Activated CD8-positive, alpha-beta memory T cell treated with anti-CD3 and anti-CD28 coated beads, Interleukin-2, amount 50 U/mL, for 1 hour (primary cell): Measurements from ENCODE around the gene GGACT.
"Not testable (repeated sequence)": the region's sequence is repeated elsewhere in the genome, so short reads cannot be mapped to it uniquely, and the experiment has no call there.

Experiments used
- DNase-seq: peaks from one replicate; pipeline ENCODE4 v3.0.0-alpha.2; 2020; ENCODE audit errors: extremely low read depth

The GGACT gene

GRCh38 chr13:100600915-100601314 is 12.3 kb upstream of the GGACT start:
- no peak for DNase-seq

DNA sequence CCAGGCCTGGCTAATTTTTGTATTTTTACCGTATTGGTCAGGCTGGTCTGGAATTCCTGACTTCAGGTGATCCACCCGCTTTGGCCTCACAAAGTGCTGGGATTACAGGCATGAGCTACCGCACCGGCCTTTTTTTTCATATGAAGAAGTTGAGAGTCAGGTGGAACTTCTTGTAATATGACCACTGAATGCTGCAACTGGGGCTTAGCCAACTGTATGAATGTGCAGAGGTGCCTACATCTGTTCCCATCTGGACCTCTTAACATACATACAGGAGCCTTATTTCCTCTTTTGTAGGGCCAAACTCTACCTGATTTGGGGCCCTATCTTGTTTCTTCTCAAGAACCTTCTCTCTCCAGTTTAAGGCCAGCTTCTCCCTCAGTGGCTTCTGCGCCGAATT is 11.9 kb upstream of the GGACT start:
- DNase-seq: no peak

- no peak for DNase-seq
Observed at GRCh38 chr13:100597253-100597652, 8.7 kb upstream of the GGACT start.

- no peak for DNase-seq
Observed at GRCh38 chr13:100596516-100596915, 7.9 kb upstream of the GGACT start.

- no peak for DNase-seq
Observed at GRCh38 chr13:100594731-100595130, 6.1 kb upstream of the GGACT start.

- DNase-seq: no peak
Observed at GRCh38 chr13:100594255-100594654, 5.7 kb upstream of the GGACT start.

GRCh38 chr13:100589178-100589725 is 663 bp upstream of the GGACT start:
- DNase-seq: no peak

GRCh38 chr13:100584896-100585295 is 3.7 kb downstream of the GGACT start:
- no peak for DNase-seq

GRCh38 chr13:100581504-100581903 is 7.1 kb downstream of the GGACT start:
- DNase-seq: no peak

- no peak for DNase-seq
Observed at GRCh38 chr13:100581030-100581429, 7.6 kb downstream of the GGACT start.

- DNase-seq: no peak
Observed at GRCh38 chr13:100580045-100580444, 8.5 kb downstream of the GGACT start.

DNA sequence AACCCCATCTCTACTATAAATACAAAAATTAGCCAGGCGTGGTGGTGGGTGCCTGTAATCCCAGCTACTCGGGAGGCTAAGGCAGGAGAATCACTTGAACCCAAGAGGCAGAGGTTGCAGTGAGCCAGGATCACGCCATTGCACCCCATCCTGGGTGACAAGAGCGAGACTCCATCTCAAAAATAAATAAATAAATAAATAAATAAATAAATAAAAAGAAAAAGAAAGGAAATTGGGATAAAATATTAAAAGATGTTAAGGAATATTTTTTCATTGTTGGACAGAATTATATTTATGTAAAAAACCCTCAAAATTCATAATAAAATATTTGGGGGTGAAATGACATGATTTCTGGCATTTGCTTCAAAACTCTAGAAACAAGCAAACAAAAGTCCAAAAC is 11.3 kb downstream of the GGACT start:
- not testable (repeated sequence) for DNase-seq

DNA sequence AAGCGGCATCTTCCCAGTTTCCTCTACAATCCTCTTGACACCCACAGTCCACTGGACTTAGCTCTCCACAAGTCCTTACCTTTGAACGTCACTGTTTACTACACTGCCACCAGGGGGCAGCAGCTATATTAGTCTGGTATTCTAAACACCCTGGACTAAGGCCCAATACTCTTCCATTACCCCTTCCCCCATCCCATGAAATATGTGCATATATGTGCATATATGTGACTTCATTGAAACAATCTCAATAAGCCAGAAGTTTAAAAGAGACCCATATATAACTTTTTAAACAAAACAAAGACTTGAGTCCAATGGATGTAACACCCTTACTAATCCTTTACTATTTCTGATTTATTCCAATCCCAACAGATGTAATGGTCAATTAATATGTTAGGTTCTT is 15.5 kb downstream of the GGACT start:
- DNase-seq: peak; percentile 40

GRCh38 chr13:100566543-100566942 is 22.0 kb downstream of the GGACT start:
- DNase-seq: no peak

DNA sequence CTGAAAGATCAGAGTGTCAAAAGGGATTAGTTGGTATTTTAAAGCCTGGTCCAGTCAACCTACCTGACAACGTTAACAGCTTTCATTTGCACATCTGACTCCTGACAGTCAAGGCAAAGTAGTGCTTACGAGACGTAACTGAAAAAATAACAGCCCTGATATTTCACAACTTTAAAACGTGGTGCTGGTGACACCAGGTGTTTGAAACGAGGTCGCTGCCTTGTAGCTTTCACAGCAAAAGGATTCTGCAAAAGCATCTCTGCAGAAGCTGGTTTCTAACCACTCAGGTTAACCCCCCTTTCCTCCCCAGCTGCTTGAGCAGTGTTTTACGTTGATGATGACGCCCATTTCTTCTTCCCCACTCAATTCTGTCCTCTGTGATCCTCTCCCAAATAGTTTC is 23.3 kb downstream of the GGACT start:
- no peak for DNase-seq

DNA sequence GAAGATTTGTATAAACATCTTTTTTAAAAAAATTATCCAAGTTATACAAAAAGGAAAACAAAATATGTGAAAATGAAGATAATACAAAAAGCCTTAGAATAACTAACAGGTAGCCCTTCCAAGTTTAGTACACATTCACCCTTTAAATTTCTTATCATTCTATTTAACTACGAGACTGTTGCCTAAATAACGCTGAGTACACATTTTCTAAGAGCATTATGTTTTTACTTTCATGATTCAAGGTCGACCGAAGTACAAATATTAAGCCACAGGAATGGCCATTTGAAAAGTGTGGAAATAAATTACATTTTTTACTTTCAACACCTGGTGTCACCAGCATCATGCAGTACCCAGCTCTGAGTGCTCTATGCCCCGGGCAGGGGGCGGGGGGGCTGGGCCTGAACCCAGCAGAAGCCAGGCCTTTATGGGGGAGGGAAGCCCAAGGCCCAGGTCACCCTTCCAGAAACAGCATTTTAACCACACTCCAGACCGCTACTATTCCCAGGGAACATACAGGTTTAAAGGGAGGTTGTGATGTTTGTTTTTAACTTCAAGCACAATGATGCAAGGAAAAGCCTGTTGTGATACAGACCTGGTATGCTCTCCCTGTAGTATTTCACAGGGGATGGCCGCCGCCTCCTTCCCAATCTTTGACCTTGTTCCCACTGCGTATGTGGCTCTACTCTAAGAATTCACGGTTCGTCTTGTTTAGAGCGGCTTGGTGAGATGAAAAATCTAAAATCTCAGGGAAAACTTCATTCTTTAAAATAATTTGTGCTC is 24.0 kb downstream of the GGACT start:
- no peak for DNase-seq

GRCh38 chr13:100563779-100564178 is 24.8 kb downstream of the GGACT start:
- DNase-seq: no peak

DNA sequence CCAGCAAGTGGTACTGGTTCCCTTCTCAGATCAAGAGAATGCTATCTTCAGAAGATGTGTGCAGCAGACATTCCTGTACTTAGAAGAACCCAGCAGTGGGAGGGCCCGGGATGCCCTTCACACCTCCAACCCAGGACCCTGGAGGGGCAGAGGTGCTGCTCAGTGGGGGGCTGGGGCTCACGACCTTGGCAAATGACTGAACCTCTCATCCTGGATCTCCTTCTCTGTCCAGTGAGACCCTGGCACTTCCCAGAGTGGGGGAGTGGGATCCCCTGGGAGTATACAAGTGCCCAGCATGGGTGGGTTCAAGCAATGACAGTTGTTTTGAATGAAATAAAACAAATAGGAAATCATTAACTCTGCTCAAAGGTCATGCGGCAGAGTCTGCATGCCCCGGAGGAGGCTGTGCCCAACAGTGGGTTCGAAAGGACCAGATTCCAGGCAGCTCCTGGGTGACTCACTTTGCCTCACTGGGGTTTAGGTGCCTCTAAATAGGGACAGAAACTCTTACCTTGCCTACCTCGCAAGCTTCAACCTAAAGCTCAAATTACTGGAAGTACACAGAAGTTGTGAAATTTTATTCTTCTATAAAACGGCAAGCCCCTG is 26.9 kb downstream of the GGACT start:
- no peak for DNase-seq

GRCh38 chr13:100561158-100561499 is 27.5 kb downstream of the GGACT start:
- no peak for DNase-seq

DNA sequence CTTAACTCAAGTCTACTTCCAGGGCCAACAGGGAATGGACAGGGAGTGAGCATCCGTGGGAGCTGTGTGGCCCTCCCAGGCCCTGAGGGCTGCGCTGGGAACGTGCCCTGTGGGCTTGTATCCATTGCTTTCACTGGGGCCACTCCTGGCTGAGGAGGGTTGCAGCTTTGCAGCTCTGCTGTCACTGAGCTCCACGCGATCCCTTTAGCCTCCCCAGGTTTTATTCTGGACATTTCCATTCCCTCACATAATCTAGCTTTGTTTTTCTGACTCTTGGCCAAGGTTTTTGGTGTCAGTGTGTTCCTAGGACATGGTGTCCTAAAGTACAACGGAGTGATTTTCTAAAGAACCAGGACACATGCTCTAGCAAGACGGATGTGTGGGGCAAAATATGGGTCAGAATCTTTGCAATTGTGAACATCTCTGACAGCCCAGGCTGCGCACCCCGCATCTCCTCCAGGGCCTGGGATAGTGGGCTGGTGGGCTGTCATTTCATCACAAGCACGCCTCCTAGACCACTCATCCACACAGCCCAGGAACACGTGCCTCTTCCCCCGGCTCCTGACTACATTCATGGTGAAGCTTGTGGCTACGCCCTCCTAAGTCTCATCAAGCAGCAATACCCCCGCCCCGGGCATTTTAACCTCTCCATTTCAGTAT is 28.0 kb downstream of the GGACT start:
- no peak for DNase-seq

DNA sequence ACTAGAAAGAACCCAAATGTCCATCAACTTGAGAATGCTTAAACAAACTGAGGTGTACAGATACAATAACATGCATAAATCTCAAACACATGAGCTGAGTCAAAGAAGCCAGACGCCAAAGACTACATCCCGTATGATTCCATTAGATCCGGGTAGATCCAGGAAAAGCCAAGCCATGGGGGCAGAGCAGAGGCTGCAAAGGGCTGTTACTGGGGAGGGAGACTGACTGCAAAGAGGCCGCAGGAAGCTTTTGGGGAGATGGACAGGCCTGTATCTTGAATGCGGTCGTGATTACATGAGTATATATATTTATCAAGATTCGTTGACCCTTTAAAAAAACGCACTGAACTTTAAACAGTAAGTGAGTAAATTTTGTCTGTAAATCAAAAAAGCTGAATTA is 28.7 kb downstream of the GGACT start:
- DNase-seq: no peak

DNA sequence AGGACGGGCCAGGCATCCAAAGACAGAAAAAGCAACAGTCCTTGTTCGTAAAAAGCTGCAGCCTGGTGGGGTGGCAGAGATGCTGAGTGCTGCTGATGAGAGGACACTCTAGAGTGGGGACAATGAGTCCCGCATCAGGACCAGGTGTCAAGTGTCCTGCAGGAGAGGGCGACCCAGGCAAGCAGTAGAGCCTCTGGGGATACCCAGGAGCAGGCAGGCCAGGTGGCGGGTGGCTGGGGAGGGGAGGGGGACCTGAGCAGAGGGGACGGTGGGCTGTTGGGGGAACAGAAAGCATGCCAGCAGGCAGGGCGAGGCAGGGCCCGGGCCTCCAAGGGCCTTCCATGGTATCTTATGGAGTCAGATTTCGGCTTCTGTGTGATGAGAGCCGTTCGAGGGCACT is 35.8 kb downstream of the GGACT start:
- DNase-seq: no peak

DNA sequence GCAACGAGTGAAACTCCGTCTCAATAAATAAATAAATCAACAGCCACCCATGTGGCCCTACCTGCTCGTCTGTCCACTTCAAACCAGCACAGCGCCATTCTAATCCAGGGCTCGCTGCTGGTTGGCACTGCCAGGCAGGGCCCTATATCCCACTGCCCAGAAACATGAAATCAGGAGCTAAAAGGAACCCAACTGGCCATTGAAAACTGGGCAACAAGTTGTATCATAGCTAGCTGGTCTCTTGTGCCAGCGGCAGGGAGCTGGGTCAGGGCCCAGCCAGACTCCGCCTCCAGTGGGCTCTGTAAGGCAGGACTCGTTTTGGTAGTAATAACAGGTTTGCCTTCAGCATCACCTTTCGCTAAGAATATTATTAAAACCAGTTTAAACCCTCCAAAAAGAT is 39.3 kb downstream of the GGACT start:
- DNase-seq: no peak
